ENCODE measurements around the gene MFAP4.

DNA sequence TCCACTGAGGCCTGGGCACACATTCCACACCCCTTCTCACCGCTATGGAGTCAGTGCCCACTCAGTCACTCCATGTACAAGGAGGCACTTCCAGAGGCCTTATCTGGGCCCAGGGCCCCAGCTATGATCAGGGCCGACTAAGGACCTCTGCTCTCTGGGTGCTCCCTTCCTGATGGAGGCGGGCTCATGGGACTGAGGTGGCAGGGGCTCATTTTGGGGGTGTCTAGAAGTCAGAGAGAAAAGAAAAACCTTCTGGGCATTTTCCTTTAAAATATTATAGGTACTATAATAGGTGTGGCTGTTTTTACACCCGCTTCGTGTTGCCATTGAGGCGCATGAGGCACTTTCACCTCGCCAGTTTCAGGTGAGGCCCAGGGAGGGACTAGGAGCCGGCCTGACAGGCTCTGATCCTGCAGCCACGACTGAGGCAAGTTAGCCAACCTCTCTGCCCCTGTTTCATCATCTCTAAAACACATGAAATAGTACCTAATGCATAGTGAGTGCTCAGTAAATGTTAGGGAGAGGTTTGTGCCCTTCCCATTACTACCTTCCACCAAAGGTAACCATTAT lies 38.8 kb downstream of the MFAP4 start:
- TF ChIP-seq, protein P1, sequence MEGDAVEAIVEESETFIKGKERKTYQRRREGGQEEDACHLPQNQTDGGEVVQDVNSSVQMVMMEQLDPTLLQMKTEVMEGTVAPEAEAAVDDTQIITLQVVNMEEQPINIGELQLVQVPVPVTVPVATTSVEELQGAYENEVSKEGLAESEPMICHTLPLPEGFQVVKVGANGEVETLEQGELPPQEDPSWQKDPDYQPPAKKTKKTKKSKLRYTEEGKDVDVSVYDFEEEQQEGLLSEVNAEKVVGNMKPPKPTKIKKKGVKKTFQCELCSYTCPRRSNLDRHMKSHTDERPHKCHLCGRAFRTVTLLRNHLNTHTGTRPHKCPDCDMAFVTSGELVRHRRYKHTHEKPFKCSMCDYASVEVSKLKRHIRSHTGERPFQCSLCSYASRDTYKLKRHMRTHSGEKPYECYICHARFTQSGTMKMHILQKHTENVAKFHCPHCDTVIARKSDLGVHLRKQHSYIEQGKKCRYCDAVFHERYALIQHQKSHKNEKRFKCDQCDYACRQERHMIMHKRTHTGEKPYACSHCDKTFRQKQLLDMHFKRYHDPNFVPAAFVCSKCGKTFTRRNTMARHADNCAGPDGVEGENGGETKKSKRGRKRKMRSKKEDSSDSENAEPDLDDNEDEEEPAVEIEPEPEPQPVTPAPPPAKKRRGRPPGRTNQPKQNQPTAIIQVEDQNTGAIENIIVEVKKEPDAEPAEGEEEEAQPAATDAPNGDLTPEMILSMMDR (IDR thresholded peaks at IDR 0.05): no peak
- TF ChIP-seq POLR2A (IDR thresholded peaks at IDR 0.05): no peak

Measured in lower leg skin (tissue), 3 donors.